Posterior vena cava (tissue), 2 donors: ENCODE measurements around the gene PANX3. TPM values are rescaled to one million over a fixed set of nuclear protein-coding genes. Genes with fewer than 3 reads are reported as not detected.
"Not testable (repeated sequence)": the region's sequence is repeated elsewhere in the genome, so short reads cannot be mapped to it uniquely, and the experiment has no call there.

Experiments used
- DNase-seq: peaks from one replicate; pipeline ENCODE4 v3.0.0-alpha.2; 2020; ENCODE audit warnings: low spot score
- intact Hi-C, 2 donors: fragments of 100-400 bp; cut with DNase I; formaldehyde crosslinking; loops; one replicate each; pipeline versions ENCODE4 v1.14.1 to v1.14.2; 2022 to 2023
- long read RNA-seq, 2 donors: library from polyadenylated mRNA; unstranded; transcript quantifications; one replicate each; pipeline ENCODE4 v2.0.0, GENCODE V29; 2020 to 2021
- total RNA-seq, 2 donors: library from RNA; stranded (reverse); fragmentation: NEBNext Ultra II Directional; extraction: Animal tissue kit (Norgen Biotek cat#: 25700); gene quantifications; one replicate each; pipeline ENCODE4 v1.2.1, GENCODE V29; 2021
- donor health status: DM: yes; HTN: yes; CAD: no.
- donor health status: DM: yes; HTN: yes; CAD: no.

Gene PANX3, protein sequence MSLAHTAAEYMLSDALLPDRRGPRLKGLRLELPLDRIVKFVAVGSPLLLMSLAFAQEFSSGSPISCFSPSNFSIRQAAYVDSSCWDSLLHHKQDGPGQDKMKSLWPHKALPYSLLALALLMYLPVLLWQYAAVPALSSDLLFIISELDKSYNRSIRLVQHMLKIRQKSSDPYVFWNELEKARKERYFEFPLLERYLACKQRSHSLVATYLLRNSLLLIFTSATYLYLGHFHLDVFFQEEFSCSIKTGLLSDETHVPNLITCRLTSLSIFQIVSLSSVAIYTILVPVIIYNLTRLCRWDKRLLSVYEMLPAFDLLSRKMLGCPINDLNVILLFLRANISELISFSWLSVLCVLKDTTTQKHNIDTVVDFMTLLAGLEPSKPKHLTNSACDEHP
- not detected for total RNA-seq
- long read RNA-seq, donor 1, result 0 reads
- long read RNA-seq, donor 2, result 0 reads

DNA sequence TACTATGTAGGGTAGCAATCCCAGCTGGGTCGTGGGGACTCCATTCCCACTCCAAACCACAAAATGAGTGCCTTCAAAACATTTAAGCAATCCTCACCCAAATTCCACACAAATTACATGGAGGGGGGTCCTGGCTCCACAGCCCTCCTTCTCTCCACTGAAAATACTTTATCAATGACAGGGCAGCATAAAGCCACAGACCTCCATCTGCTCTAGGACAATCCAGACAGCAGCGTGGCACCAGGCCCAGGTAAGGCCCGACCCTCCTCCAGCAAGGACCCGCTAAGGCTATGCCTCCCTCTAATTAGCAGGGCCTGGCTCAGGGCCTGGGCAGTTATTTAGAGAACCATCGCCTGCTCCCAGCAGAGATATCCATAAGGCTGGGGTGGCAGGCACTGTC is at the start of gene PANX3:
PANX3 (plus strand) TSS at position 365 of the 400 bp plus-strand sequence. CDS start 129 bp downstream, outside the sequence.
- DNase-seq, result no peak
- intact Hi-C loops, result no loop called here

- DNase-seq, result no peak
Measured at GRCh38 chr11:124569697-124570096, 41.5 kb upstream of the PANX3 start, which contains the start of gene OR8A1. TSS of gene OR8A1 (plus strand) at chr11:124569997. CDS start at chr11:124570120, 123 bp downstream.

GRCh38 chr11:124570160-124570559 is 41.1 kb upstream of the PANX3 start:
- intact Hi-C loops, result no loop called here
- no peak for DNase-seq

More at GRCh38 chr11:124569697-124570096, 41.5 kb upstream of the PANX3 start, which contains the start of gene OR8A1:
- intact Hi-C loops, result no loop called here

- DNase-seq, result no peak
- intact Hi-C loops, result no loop called here
Measured at GRCh38 chr11:124577716-124578427, 33.4 kb upstream of the PANX3 start.

- DNase-seq, result no peak
- intact Hi-C loops, result no loop called here
Measured at GRCh38 chr11:124578761-124579160, 32.5 kb upstream of the PANX3 start.

GRCh38 chr11:124581817-124582216 is 29.4 kb upstream of the PANX3 start:
- no peak for DNase-seq
- intact Hi-C loops, result loop anchor here (10.0 kb wide), 2 partner anchors 167 to 507 kb away; no protein-coding TSS in a partner anchor

DNA sequence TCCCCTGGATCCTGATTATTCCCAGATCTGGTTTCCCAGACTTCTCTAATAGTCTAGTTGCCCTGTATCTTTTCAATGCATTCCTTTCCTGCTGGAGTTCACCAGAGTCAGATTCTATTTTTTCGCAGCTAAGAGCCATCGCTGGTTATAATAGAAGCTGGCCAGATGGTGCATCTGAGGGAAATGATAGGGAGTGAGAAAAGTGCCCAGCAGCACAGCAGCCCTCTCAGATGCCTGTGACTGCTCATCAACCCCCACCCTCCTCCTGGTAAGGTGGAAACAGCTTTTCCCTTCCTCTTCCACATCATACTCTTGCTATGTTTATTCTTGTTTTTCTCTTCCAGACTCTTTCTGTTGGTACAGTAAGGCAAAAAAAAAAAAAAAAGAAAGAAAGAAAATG is 28.7 kb upstream of the PANX3 start:
- intact Hi-C loops, result loop anchor here (10.0 kb wide), 2 partner anchors 168 to 508 kb away; no protein-coding TSS in a partner anchor
- no peak for DNase-seq

GRCh38 chr11:124583781-124584180 is 27.4 kb upstream of the PANX3 start:
- no peak for DNase-seq
- intact Hi-C loops, result loop anchor here (10.0 kb wide), 2 partner anchors 169 to 509 kb away; no protein-coding TSS in a partner anchor

DNA sequence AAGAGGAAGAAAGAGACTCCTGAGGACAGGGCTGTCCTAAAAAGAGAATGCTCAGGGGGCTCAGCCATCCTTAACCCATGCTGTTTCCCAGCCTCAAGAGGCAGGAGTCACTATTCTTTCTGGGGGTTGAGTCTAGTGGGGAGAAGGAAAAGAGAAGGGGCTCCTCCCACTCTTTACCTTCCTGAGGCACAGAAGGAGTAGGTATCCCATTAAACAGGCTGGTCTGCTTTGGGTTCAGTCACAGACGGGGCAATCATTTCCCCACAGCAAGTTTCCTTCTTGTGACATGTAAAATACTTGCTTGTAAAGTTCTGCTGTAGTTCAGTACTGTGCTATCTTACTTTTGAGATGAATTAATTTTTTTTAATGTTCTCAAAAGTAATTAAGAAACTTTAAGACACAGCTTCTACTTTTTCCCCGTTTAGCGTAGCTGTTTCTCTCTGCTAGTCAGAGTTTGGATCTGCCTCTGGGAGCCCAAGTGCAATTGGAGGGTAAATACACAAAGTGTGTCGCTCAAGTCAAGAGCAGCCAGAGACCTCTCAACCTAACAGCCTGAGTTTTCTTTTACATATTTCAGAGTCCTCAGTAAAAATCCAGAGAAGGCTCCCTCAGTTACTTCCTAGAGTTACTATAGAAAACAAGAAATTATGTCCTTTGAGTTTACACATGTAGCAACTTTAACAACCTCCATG is 26.4 kb upstream of the PANX3 start:
- no peak for DNase-seq
- intact Hi-C loops, result loop anchor here (10.0 kb wide), 2 partner anchors 170 to 510 kb away; no protein-coding TSS in a partner anchor

DNA sequence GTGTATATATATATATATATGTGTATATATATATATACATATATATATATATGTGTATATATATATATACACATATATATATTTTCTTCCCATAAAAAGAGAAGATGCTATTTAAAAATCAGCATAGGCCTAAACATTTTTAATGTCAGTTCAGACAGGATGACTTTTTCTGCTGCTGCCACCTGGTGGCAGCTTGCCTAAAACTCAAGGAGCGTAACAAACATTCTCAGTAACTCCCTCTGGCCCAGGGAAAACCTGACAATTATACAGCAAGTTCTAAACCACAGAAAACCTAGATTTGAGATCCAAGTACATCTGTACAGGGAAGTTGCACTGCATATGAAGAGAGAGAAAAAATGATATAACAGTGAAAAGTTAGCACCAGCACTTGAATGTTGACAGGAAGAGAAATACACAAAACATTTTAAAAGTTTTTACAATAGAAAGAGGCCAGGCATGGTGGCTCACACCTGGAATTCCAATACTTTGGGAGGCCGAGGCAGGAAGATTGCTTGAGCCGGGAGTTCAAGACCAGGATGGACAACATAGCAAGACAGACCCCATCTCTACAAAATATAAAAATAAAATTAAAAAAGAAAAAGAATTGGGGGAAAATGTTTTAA is 24.9 kb upstream of the PANX3 start:
- no peak for DNase-seq
- intact Hi-C loops, result loop anchor here (10.0 kb wide), 2 partner anchors 172 to 512 kb away; no protein-coding TSS in a partner anchor

GRCh38 chr11:124591430-124591829 is 19.8 kb upstream of the PANX3 start:
- no peak for DNase-seq
- intact Hi-C loops, result no loop called here

DNA sequence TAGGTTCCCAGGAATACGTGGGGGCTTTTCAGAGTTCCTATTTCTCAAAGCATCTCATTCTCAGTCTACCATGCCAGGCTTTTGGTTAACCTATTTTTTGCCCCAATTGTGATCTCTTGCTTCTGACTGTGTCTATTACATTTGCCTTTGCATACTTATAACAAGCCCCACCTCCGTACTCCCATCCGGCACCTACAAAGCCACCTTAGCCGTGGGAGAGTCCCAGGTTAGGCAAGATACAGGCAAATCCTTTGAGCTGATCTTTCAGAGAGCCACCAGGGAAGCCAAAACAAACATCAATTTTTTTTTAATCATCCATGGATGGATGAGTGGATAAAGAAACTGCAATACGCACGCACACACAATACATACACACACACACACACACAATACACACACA is 18.6 kb upstream of the PANX3 start:
- DNase-seq, result no peak
- intact Hi-C loops, result no loop called here

DNA sequence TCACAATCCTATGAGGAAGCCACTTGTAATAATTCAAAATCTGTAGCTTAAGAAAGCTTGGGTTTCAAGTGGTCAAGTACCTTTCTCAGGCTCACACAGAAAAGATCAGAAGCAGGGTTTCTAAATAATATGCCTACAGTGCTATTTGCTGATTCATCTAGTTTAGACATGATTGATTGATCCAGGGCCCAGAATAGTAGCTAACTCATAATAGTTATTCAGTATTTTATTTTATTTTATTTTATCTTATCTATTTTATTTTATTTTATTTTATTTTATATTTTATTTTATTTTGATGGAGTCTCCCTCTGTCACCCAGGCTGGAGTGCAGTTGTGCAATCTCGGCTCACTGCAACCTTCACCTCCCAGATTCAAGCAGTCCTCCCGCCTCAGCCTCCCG is 15.9 kb upstream of the PANX3 start:
- intact Hi-C loops, result no loop called here
- no peak for DNase-seq

- no peak for DNase-seq
- intact Hi-C loops, result no loop called here
Measured at GRCh38 chr11:124597626-124598025, 13.6 kb upstream of the PANX3 start.

DNA sequence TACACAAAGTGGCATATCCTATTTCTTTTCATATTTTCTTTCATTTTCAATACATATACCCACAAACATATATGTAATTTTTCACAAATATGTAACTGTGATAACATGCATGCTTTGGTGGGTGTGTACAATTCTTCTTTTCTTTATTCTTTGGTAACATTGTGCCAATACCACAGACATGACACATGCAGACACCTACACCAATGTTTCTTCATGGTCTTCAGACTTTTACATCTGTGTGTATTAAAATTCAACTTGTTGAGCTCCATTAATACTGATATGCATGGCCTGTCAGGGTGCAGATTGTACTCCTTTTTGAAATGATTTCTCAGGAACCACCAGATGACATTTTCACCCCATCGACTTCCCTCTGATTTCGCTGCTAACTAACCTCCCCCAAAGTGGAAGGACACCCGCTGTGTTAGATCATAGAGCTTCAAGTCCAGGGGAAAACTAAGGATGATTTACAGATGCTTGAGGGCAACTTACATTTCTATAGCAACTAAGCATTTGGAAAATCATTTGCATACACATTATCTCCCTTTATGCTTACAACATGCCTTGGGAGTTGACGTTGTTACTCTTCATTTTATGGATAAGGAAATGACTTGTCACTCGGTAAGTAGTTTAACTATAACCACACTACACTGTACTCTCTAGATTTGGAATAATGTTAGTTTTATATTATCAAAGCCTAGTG is 10.5 kb upstream of the PANX3 start:
- no peak for DNase-seq
- intact Hi-C loops, result no loop called here

DNA sequence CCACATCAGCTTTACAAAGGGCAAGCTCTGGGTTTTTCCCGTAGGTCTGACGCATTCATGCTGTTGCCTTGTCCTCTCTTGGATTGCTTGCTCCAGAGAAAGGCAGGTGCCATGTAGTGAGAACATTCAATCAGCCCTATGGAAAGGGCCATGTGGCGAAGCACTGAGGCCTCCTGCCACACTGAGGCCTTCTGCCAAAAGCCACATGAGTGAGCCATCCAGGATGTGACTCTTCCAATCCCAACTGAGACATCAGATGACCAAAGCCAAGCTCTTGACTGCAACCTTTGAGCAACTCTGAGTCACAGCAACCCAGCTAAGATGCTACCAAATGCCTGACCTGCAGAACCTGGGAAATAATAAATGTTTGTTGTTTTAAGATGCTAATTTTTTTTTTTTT is 9.0 kb upstream of the PANX3 start:
- intact Hi-C loops, result no loop called here
- DNase-seq, result no peak

- DNase-seq, intact Hi-C loops: not testable (repeated sequence)
Measured at GRCh38 chr11:124602723-124603122, 8.5 kb upstream of the PANX3 start.

DNA sequence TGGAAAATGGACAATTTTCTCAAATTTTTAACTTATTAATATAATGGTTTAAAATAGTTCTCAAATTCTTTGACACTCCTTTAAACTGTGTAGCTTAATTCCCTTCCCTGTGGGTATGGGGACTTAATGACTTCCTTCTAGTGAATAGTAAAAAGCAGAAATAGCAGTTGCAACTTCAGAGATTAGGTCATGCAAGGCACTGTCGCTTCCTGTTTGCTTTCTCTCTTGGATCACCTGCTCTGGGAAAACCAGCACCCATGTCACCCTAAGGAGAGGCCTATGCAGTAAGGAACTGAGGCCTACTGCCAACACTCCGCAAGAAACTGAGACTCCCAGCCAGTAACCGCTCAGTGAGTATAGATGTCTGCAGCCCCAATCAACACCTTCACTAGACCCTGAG is 5.5 kb upstream of the PANX3 start:
- intact Hi-C loops, result no loop called here
- no peak for DNase-seq

- DNase-seq, result no peak
- intact Hi-C loops, result no loop called here
Measured at GRCh38 chr11:124608147-124608546, 3.1 kb upstream of the PANX3 start.
